ENCODE results near the gene HES5. TPM values are rescaled to one million over a fixed set of nuclear protein-coding genes. Genes with fewer than 3 reads are reported as not detected.
"Not testable (repeated sequence)": the region's sequence is repeated elsewhere in the genome, so short reads cannot be mapped to it uniquely, and the experiment has no call there.

The HES5 gene
- total RNA-seq, 4 donors from 2014 or later = not detected

- peaks cover 0 to 63% (median 22%) of the 10 kb centered on the region in 3 donors for H3K4me1 ChIP-seq
- ATAC-seq = no peak
- TF ChIP-seq POLR2AphosphoS5 (IDR thresholded peaks at IDR 0.05) (no peak), POLR2A (IDR thresholded peaks at IDR 0.05) (no peak), CTCF (IDR thresholded peaks at IDR 0.05) (no peak), EP300 (IDR thresholded peaks at IDR 0.05) (no peak)
These were observed 24.0 kb upstream of the HES5 start for GRCh38 chr1:2553871-2554620.

DNA sequence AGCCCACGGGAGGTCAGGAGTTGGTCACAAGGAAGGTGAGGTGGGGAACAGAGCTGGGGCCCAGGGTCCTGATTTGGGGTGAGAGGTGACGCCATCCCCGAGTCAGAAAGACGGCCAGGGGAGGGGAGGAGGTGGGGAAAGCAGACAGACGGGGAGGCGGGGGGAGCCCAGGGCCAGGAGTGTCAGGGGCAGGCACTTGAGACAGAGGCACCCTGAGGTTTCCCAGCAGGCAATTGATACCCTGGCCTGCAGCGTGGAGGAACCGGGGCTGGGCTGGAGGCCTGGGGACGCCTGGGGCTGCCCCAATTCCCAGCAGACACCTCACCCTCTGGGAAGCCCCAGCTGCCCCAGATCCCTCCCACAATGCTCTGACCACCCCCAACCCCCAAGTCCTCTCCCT, 23.0 kb upstream of the HES5 start:
- H3K36me3 ChIP-seq, H3K27ac ChIP-seq, H3K27me3 ChIP-seq, ATAC-seq, H3K9me3 ChIP-seq, H3K4me3 ChIP-seq: not testable (repeated sequence)
- peaks cover 0 to 63% (median 23%) of the 10 kb centered on the region in 3 donors for H3K4me1 ChIP-seq
- 80% methylated on average over 1 of the region's 9 CpGs; no CpG with 5 or more reads in 1 of the 2 donors for WGBS, 2 donors (ENCODE audit: low coverage in 1 of 2)

More at GRCh38 chr1:2553871-2554620, 24.0 kb upstream of the HES5 start:
- Histone ChIP-seq H3K9me3 (no peaks in the 10 kb centered on the region), H3K27ac (peak overlapping the region in 1 of 4 donors; percentile 90), H3K4me3 (no peak overlapping the region), H3K27me3 (peaks cover 5% of the 10 kb centered on the region), H3K36me3 (peaks cover 0 to 12% of the 10 kb centered on the region in 2 donors)
- 67% methylated on average over 1 of the region's 30 CpGs; no CpG with 5 or more reads in 1 of the 2 donors for WGBS, 2 donors (ENCODE audit: low coverage in 1 of 2)

DNA sequence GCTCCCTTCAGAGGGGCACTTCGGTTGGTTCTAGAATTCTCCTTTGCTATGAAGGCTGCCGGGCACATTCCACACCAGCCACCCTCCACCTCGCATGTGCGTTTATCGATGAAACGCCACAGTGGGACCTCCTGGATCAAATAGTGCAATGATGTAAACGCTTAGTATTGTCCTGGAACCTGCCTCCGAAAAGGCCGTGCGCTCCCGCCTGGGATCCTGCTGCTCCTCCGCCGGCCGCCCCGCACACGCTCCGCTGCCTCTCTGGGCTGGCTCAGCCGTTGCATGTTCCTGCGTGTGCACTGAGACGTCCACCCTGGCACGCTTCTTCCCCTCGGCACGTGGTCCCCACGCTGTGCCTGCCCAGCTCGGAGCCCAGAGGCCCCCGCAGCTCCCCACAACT, 22.1 kb upstream of the HES5 start:
- Histone ChIP-seq H3K9me3 (no peaks in the 10 kb centered on the region), H3K27ac (no peak overlapping the region), H3K4me3 (no peak overlapping the region), H3K4me1 (peaks cover 0 to 63% (median 24%) of the 10 kb centered on the region in 3 donors), H3K27me3 (peaks cover 13% of the 10 kb centered on the region), H3K36me3 (no peaks in the 10 kb centered on the region)
- no peak for ATAC-seq
- 60% methylated on average over 1 of the region's 26 CpGs; no CpG with 5 or more reads in 1 of the 2 donors for WGBS, 2 donors (ENCODE audit: low coverage in 1 of 2)
- TF ChIP-seq CTCF (IDR thresholded peaks at IDR 0.05) (no peak), EP300 (IDR thresholded peaks at IDR 0.05) (no peak), POLR2A (IDR thresholded peaks at IDR 0.05) (no peak), POLR2AphosphoS5 (IDR thresholded peaks at IDR 0.05) (no peak)

- not testable (repeated sequence) for H3K9me3 ChIP-seq
These were observed 21.5 kb upstream of the HES5 start for GRCh38 chr1:2551544-2551943.

DNA sequence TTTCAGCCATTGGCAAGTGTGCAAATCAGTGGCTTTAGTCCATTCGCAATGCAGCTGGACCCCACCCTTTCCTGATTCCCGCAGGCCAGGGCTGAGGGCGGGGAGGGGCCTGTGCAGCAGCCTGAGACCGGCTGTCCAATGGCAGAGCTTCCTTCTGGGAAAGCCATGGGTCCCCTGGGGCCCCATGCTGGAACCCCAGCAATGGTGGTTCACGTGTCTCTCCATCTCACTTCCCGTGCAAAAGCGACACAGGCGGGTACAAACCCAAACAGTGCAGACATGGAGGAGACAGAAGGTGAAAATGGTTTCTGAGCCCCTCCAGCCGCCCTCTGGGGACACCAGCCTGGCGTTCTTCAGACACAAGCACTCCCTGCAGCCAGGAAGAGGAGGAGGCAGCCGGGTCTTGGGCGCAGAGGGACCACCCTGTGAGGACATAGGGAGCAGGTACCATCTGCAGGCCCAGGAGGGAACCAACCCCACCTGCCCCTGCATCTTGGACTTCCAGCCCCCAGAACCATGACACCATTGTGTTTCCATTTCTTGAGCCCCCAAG, 20.3 kb upstream of the HES5 start:
- not testable (repeated sequence) for ATAC-seq, H3K36me3 ChIP-seq, H3K9me3 ChIP-seq
- H3K27me3 ChIP-seq = peaks cover 31% of the 10 kb centered on the region
- H3K27ac ChIP-seq = peak overlapping the region in 3 of 4 donors; percentile 41 to 88 (median 61)
- H3K4me1 ChIP-seq = peaks cover 0 to 66% (median 33%) of the 10 kb centered on the region in 3 donors
- H3K4me3 ChIP-seq = peak overlapping the region in 1 of 2 donors; percentile 23
- 81% methylated on average over 3 of the region's 12 CpGs; no CpG with 5 or more reads in 1 of the 2 donors for WGBS, 2 donors (ENCODE audit: low coverage in 1 of 2)

More at GRCh38 chr1:2551544-2551943, 21.5 kb upstream of the HES5 start:
- H3K4me1 ChIP-seq = peaks cover 0 to 63% (median 22%) of the 10 kb centered on the region in 3 donors
- 78 to 89% methylated on average over 3 to 4 of the region's 9 CpGs for WGBS, 2 donors (ENCODE audit: low coverage in 1 of 2)
- ATAC-seq, H3K36me3 ChIP-seq, H3K4me3 ChIP-seq: not testable (repeated sequence)
- peak overlapping the region in 2 of 4 donors; percentile 41 to 44 for H3K27ac ChIP-seq
- peaks cover 19% of the 10 kb centered on the region for H3K27me3 ChIP-seq

DNA sequence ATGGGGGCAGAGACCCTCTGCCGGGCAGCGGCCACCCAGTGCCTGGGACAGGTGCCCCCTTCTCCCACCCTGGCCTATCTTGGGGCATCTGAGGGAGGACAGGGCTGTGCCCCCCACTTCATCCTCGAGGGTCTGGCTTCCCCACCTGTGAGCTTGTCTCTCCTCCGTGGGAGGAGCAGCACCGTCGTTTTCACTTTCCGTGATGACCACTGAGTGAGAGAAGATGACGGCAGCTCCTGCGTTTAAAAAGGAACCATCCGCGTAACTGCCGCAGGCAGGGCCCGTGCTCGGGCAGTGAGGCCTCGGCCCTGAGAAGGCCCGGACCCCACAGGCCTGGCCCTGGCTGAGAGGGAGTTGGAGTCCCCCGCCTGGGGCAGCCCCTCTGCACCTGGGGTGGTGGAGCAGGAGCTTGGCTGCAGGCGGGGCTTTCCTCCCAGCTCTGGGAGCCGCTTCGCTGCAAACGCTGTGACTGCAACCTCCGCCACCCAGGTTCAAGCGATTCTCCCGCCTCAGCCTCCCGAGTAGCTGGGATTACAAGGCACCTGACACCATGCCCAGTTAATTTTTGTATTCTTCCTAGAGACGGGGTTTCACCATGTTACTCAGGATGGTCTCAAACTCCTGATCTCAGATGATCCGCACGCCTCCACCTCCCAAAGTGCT, 19.4 kb upstream of the HES5 start:
- Histone ChIP-seq H3K4me1 (peaks cover 0 to 66% (median 33%) of the 10 kb centered on the region in 3 donors), H3K27me3 (peaks cover 39% of the 10 kb centered on the region), H3K27ac (peak overlapping the region; percentile 61 to 90 (median 88)), H3K4me3 (peak overlapping the region in 1 of 2 donors; percentile 61)
- WGBS, 2 donors (ENCODE audit: low coverage in 1 of 2) = no CpG with 5 or more reads among the region's 28 CpGs
- not testable (repeated sequence) for H3K36me3 ChIP-seq, H3K9me3 ChIP-seq, ATAC-seq

Measured in gastroesophageal sphincter (tissue), 4 donors.